GM12878 (cell line): Measurements from ENCODE around the gene LMAN2. TPM values are rescaled to one million over a fixed set of nuclear protein-coding genes. Genes with fewer than 3 reads are reported as not detected.
A peak's percentile ranks its signal among the peaks of the same experiment; 100 is the strongest.

Source experiments
- ATAC-seq: fragments of 200-7000 bp; cut with Tn5 transposase; 3 replicates; pipeline ENCODE4 v1.9.1; 2020; ENCODE audit warnings: mild to moderate bottlenecking, moderate library complexity
- BruUV-seq: library from RNA; stranded (reverse); fragments of 400-500 nt; replicated peaks from 2 replicates; lab custom pipeline; 2021; lab: Mats Ljungman, UMichigan
- CTCF ChIA-PET: fragments of 300-600 bp; sonication (Branson Sonifier 250); formaldehyde crosslinking; extraction: SDS; loops from one replicate; lab custom pipeline; 2021; ENCODE audit warnings: inconsistent platforms; lab: Yijun Ruan, JAX
- POLR2A ChIA-PET: fragments of 350-600 bp; formaldehyde crosslinking; extraction: SDS; loops from one replicate; lab custom pipeline; 2021; ENCODE audit warnings: inconsistent platforms; lab: Charles Lee
- RAD21 ChIA-PET: fragments of 300-600 bp; sonication (Branson Sonifier 250); formaldehyde crosslinking; loops from one replicate; lab custom pipeline; 2023; ENCODE audit warnings: antibody characterized with exemption; ENCODE audit not compliant: unreplicated experiment; lab: Charles Lee
- SMC1A ChIA-PET: fragments of 300-600 bp; sonication (Branson Sonifier 250); formaldehyde crosslinking; loops from one replicate; lab custom pipeline; 2023; ENCODE audit not compliant: unreplicated experiment, uncharacterized antibody; lab: Charles Lee
- DNase-seq: peaks from one replicate; pipeline ENCODE4 v3.0.0-alpha.2; 2011; ENCODE audit warnings: low read depth, low spot score
- FAIRE-seq: peaks from 3 replicates; lab custom pipeline; 2011; peaks lifted over from hg19 to GRCh38; lab: Jason Lieb, UNC
- H2AFZ ChIP-seq: 2 replicates; pipeline ENCODE4 v1.6.0; 2011; ENCODE audit warnings: low read depth, low read length, control low read depth; ENCODE audit not compliant: control insufficient read depth
- H3K27ac ChIP-seq: 2 replicates; pipeline ENCODE4 v1.5.1; 2011; ENCODE audit warnings: control low read depth; ENCODE audit not compliant: control insufficient read depth, insufficient read depth
- H3K27me3 ChIP-seq, 2 experiments: replicated peaks in 1 of 2; 2 replicates each; pipeline versions ENCODE4 v1.6.0 to v1.6.1; 2011; ENCODE audit warnings: low read length in 1 of 2; ENCODE audit not compliant: control insufficient read depth in 2 of 2, insufficient read depth in 2 of 2
- H3K36me3 ChIP-seq, 2 experiments: 2 replicates each; pipeline ENCODE4 v1.5.1; 2011; ENCODE audit warnings: low read length in 1 of 2; ENCODE audit not compliant: control insufficient read depth in 2 of 2, insufficient read depth in 2 of 2
- H3K4me1 ChIP-seq: 2 replicates; pipeline ENCODE4 v1.6.1; 2011; ENCODE audit warnings: mild to moderate bottlenecking, low read length, moderate library complexity, mixed read lengths; ENCODE audit not compliant: control insufficient read depth, insufficient read depth
- H3K4me2 ChIP-seq: 2 replicates; pipeline ENCODE4 v1.6.0; 2011; ENCODE audit warnings: control low read depth; ENCODE audit not compliant: control insufficient read depth, insufficient read depth
- H3K4me3 ChIP-seq: fragments of 200-600 bp; sonication (generic); 2 replicates; pipeline ENCODE4 v1.5.1; 2016
- H3K79me2 ChIP-seq: 2 replicates; pipeline ENCODE4 v1.6.0; 2011; ENCODE audit warnings: low read length; ENCODE audit not compliant: control insufficient read depth, insufficient read depth
- H3K9ac ChIP-seq: 2 replicates; pipeline ENCODE4 v1.8.0; 2011; ENCODE audit warnings: low read length, control low read depth, mixed read lengths; ENCODE audit not compliant: control insufficient read depth, insufficient read depth
- H3K9me3 ChIP-seq: replicated peaks from 3 replicates; pipeline ENCODE4 v1.5.1; 2011; ENCODE audit warnings: mild to moderate bottlenecking, low read length; ENCODE audit not compliant: control insufficient read depth, insufficient read depth
- H4K20me1 ChIP-seq: 2 replicates; pipeline ENCODE4 v1.6.0; 2011; ENCODE audit not compliant: control insufficient read depth, insufficient read depth
- CTCF ChIP-seq, 3 experiments: IDR thresholded peaks in 2 of 3; conservative IDR thresholded peaks in 1 of 3; 2 replicates each; pipeline ENCODE4 v1.5.1; 2011; ENCODE audit warnings: low read depth in 3 of 3, low read length in 3 of 3, mild to moderate bottlenecking in 3 of 3, control low read depth in 2 of 3, moderate library complexity in 2 of 3, inconsistent platforms in 1 of 3, mixed read lengths in 1 of 3; ENCODE audit not compliant: control insufficient read depth in 2 of 3, insufficient read depth in 1 of 3; ENCODE audit errors: extremely low read depth in 1 of 3
- IKZF1 ChIP-seq: fragments of 450-650 bp; conservative IDR thresholded peaks from 2 replicates; pipeline ENCODE4 v1.6.1; 2017; ENCODE audit warnings: antibody characterized with exemption, mild to moderate bottlenecking
- IKZF2 ChIP-seq, 2 experiments: fragments of 450-650 bp; IDR thresholded peaks; 2 replicates each; pipeline ENCODE4 v1.6.1; 2017; ENCODE audit warnings: mild to moderate bottlenecking in 2 of 2, moderate library complexity in 2 of 2
- IRF4 ChIP-seq: IDR thresholded peaks from 2 replicates; pipeline ENCODE4 v1.6.1; 2011; ENCODE audit warnings: low read depth, low read length
- MEF2B ChIP-seq: fragments of 450-650 bp; IDR thresholded peaks from 2 replicates; pipeline ENCODE4 v1.6.1; 2018; ENCODE audit warnings: mild to moderate bottlenecking, moderate library complexity; ENCODE audit not compliant: partially characterized antibody, poor library complexity, severe bottlenecking
- NFIC ChIP-seq: IDR thresholded peaks from 2 replicates; pipeline ENCODE4 v1.6.1; 2012; ENCODE audit warnings: low read depth, mild to moderate bottlenecking, inconsistent platforms, low read length, moderate library complexity
- NR2F1 ChIP-seq: fragments of 450-650 bp; conservative IDR thresholded peaks from 2 replicates; pipeline ENCODE4 v1.6.1; 2017; ENCODE audit warnings: mild to moderate bottlenecking
- POU2F2 ChIP-seq: IDR thresholded peaks from 3 replicates; pipeline ENCODE4 v1.6.1; 2011; ENCODE audit warnings: low read depth, mild to moderate bottlenecking, low read length, borderline replicate concordance
- RUNX3 ChIP-seq: IDR thresholded peaks from 2 replicates; pipeline ENCODE4 v1.6.1; 2012; ENCODE audit warnings: low read length, inconsistent platforms
- SIN3A ChIP-seq: IDR thresholded peaks from 2 replicates; pipeline ENCODE4 v1.6.1; 2012; ENCODE audit warnings: low read depth, low read length, improper control_type of control experiment
- SUPT20H ChIP-seq: IDR thresholded peaks from 2 replicates; pipeline ENCODE4 v1.6.1; 2011; ENCODE audit warnings: low read depth, mild to moderate bottlenecking, low read length, moderate library complexity, borderline replicate concordance; ENCODE audit not compliant: control insufficient read depth
- TCF7 ChIP-seq: IDR thresholded peaks from 2 replicates; pipeline ENCODE4 v1.6.1; 2014; ENCODE audit warnings: antibody characterized with exemption, borderline replicate concordance
- ZNF274 ChIP-seq: IDR thresholded peaks from one replicate; pipeline ENCODE4 v1.8.0; 2011; ENCODE audit not compliant: insufficient read length, insufficient read depth
- WGBS: methylation state at CpG from one replicate; pipeline ENCODE4 v1.1.6; 2016; ENCODE audit warnings: low lambda C conversion rate; ENCODE audit not compliant: insufficient replicate concordance, insufficient coverage; ENCODE audit errors: missing lambda C conversion rate; 5-methylcytosine and 5-hydroxymethylcytosine counted together
- in situ Hi-C: fragments of 300-500 bp; cut with MboI; formaldehyde crosslinking; loops from 9 replicates; pipeline ENCODE4 v1.14.3; 2018; ENCODE audit warnings: mixed read lengths
- intact Hi-C: fragments of 100-400 bp; cut with micrococcal nuclease; formaldehyde crosslinking; loops from one replicate; pipeline ENCODE4 v1.14.2; 2022; ENCODE audit not compliant: unreplicated experiment
- polyA plus RNA-seq, 11 experiments: library from polyadenylated mRNA; depleted of rRNA in 4 of 11; unstranded in 6 of 11; stranded (reverse) in 5 of 11; fragments of >200 nt; fragmentation: Nextera tagmentation in 4 of 11; fragmentation: Illumina TruSeq in 1 of 11; extraction: Ambion mirVana in 4 of 11; extraction: Trizol in 1 of 11; gene quantifications; 1 replicate in 1 of 11; 2 replicates in 10 of 11; pipeline versions ENCODE4 v1.2.1 to v1.2.3, GENCODE V29; 2011 to 2016; ENCODE audit warnings: inconsistent platforms in 2 of 11, missing spikeins in 2 of 11, low read depth in 1 of 11
- total RNA-seq, 4 experiments: library from RNA; depleted of rRNA in 3 of 4; stranded (reverse); fragments of >200 nt in 3 of 4; fragmentation: Illumina TruSeq in 1 of 4; extraction: Trizol in 1 of 4; gene quantifications; 2 replicates each; pipeline versions ENCODE4 v1.2.1 to v1.2.3, GENCODE V29; 2013 to 2021

Gene LMAN2
- total and polyA plus RNA-seq, 10 of the 15 experiments (the other 5 are each of a cell fraction or from before 2014, with no cell fraction given) = 2.4 to 264 (median 147) TPM

- WGBS = 87% methylated on average over 14 of the region's 14 CpGs
- no peak for FAIRE-seq
- intact Hi-C loops = no loop called here
- TF ChIP-seq NFIC = no peak
- TF ChIP-seq RUNX3 = peak; percentile 56; the same call in 1 of the 2 replicates
- TF ChIP-seq MEF2B = peak; percentile 33
- Histone ChIP-seq H4K20me1 (no peaks in the 10 kb centered on the region), H3K9me3 (peaks cover 7% of the 10 kb centered on the region), H3K4me1 (peaks cover 10% of the 10 kb centered on the region), H3K36me3 (peaks cover 0 to 3% of the 10 kb centered on the region in 2 experiments; a peak in 1 of 4 replicates), H3K4me3 (no peak overlapping the region), H3K27ac (no peak overlapping the region), H3K27me3 (no peaks in the 10 kb centered on the region), H3K79me2 (no peaks in the 10 kb centered on the region), H3K9ac (no peak overlapping the region), H2AFZ (no peak overlapping the region), H3K4me2 (no peak overlapping the region)
- in situ Hi-C loops = loop anchor here (5.0 kb wide), 1 partner anchor 127 kb away; the partner anchor contains the start of gene PRR7
- RAD21 ChIA-PET = interaction anchor here (0.8 to 4.8 kb wide), 5 partner anchors 27 to 206 kb away, joined by 3 to 35 read pairs (median 10); no protein-coding TSS in a partner anchor
- no peak for DNase-seq
- BruUV-seq = no TSS peak
- CTCF ChIA-PET = interaction anchor here (0.8 to 5.8 kb wide), 11 partner anchors 11 to 206 kb away, joined by 3 to 88 read pairs (median 5); no protein-coding TSS in a partner anchor
- POLR2A ChIA-PET = interaction anchor here (1.2 to 2.4 kb wide), 2 partner anchors 39 to 59 kb away, joined by 4 to 5 read pairs; partner anchors contain the start of gene RGS14
- SMC1A ChIA-PET = interaction anchor here (1.0 to 3.7 kb wide), 8 partner anchors 8 to 181 kb away, joined by 3 to 23 read pairs (median 5); partner anchors contain the start of gene PFN3
- ATAC-seq = peak; percentile 57
Measured at GRCh38 chr5:177319913-177320588, 31.4 kb downstream of the LMAN2 start.

GRCh38 chr5:177317959-177318377 lies 33.5 kb downstream of the LMAN2 start:
- ChIA-PET SMC1A (interaction anchor here (0.7 to 3.7 kb wide), 9 partner anchors 12 to 136 kb away, joined by 3 to 23 read pairs (median 5); partner anchors contain the start of gene PFN3), CTCF (interaction anchor here (0.6 to 5.8 kb wide), 26 partner anchors 9 to 284 kb away, joined by 3 to 88 read pairs (median 4); partner anchors contain the start of gene LMAN2), POLR2A (interaction anchor here (0.8 to 2.4 kb wide), 2 partner anchors 41 to 87 kb away, joined by 5 to 6 read pairs; partner anchors contain the start of gene RGS14), RAD21 (interaction anchor here (0.6 to 4.8 kb wide), 15 partner anchors 29 to 204 kb away, joined by 3 to 35 read pairs (median 4); no protein-coding TSS in a partner anchor)
- no peak overlapping the region for H3K4me3 ChIP-seq
- in situ Hi-C loops (loop anchor here (5.0 kb wide), 1 partner anchor 129 kb away; the partner anchor contains the start of gene PRR7), intact Hi-C loops (loop anchor here (1.0 kb wide), 3 partner anchors 72 to 138 kb away; no protein-coding TSS in a partner anchor)
- peak; percentile 96 for FAIRE-seq
- peaks cover 11% of the 10 kb centered on the region for H3K4me1 ChIP-seq
- no peaks in the 10 kb centered on the region for H4K20me1 ChIP-seq
- no peak for DNase-seq
- BruUV-seq = no TSS peak
- H3K79me2 ChIP-seq = no peaks in the 10 kb centered on the region
- no peak overlapping the region for H2AFZ ChIP-seq
- 34% methylated on average over 7 of the region's 7 CpGs for WGBS
- peaks cover 7% of the 10 kb centered on the region for H3K9me3 ChIP-seq
- H3K27me3 ChIP-seq = no peaks in the 10 kb centered on the region
- peak; percentile 80 for ATAC-seq
- no peak overlapping the region for H3K27ac ChIP-seq
- no peak overlapping the region for H3K4me2 ChIP-seq
- no peak overlapping the region for H3K9ac ChIP-seq
- H3K36me3 ChIP-seq = no peaks in the 10 kb centered on the region; a peak in 1 of 4 replicates
- TF ChIP-seq NR2F1 (no peak), SUPT20H (no peak), ZNF274 (no peak), SIN3A (no peak), POU2F2 (0 out of 3 replicates have a peak, but pooled peaks have one; percentile 11), RUNX3 (peak; percentile 56), CTCF (IDR thresholded peaks at IDR 0.05 in 2 of 3, conservative IDR thresholded peaks at IDR 0.05 in 1 of 3; ENCODE audit: control insufficient read depth in 2 of 3, extremely low read depth in 1 of 3, insufficient read depth in 1 of 3, low read depth in 3 of 3, low read length in 3 of 3) (peak; percentile 85 to 97 (median 93)), IKZF1 (0 out of 2 replicates have a peak, but pooled peaks have one; percentile 28), IKZF2 (IDR thresholded peaks at IDR 0.05) (0 out of 4 replicates have a peak, but pooled peaks of 1 of the 2 experiments have one; percentile 14), IRF4 (0 out of 2 replicates have a peak, but pooled peaks have one; percentile 19), TCF7 (no peak)
